ENCODE data around the gene APLP1.
"Not testable (repeated sequence)": the region's sequence is repeated elsewhere in the genome, so short reads cannot be mapped to it uniquely, and the experiment has no call there.

The APLP1 gene

GRCh38 chr19:35904311-35905068 is 36.1 kb downstream of the APLP1 start:
- no peak for DNase-seq (ENCODE audit: low read depth)

DNA sequence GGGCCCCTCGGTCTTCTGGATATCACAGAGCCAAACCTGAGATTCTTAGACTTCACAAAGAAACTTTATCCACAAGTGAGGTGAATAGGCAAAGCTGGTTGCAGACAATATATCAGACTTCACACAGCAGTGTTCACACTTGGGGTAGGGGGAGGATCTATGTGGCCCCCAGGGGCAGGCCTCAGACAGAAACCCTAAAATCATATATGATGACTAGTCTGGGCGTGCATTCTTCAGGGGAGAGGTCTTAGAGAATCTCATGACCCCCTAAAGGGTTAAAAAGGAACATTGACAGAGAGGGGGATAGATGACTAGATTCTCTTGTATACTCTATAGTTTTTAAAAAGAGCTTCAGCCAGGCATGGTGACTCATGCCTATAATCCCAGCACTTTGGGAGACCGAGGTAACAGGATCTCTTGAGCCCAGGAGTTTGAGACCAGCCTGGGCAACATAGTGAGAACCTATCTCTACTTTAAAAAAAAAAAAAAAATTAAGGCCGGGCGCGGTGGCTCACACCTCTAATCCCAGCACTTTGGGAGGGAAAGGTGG is 36.9 kb downstream of the APLP1 start:
- no peak for DNase-seq (ENCODE audit: low read depth)

- DNase-seq (ENCODE audit: low read depth): no peak
These were observed 39.0 kb downstream of the APLP1 start for GRCh38 chr19:35907377-35907745.

- DNase-seq (ENCODE audit: low read depth): no peak
These were observed 39.7 kb downstream of the APLP1 start, which contains the start of gene TYROBP for GRCh38 chr19:35908010-35908441. Gene TYROBP (minus strand): TSS chr19:35908295. CDS start chr19:35908228, 67 bp downstream.

GRCh38 chr19:35908973-35909683 is 40.8 kb downstream of the APLP1 start:
- no peak for DNase-seq (ENCODE audit: low read depth)

DNA sequence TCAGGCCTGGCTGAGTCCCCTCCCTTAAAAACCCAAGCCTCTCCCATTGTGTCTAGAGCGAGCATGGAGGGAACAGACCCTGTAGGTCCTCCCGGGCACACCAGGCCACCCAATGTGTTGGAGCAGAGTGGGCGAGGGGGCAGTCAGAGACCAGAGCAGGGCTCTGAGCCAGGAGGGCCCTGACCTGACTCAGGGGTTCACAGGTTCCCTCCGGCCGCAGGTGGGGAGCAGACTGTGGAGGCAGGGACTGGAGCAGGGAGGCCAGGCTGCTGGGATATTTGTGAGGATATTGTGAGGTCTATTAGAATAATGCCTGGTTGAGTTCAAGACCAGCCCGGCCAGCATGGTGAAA is 41.3 kb downstream of the APLP1 start:
- no peak for DNase-seq (ENCODE audit: low read depth)

DNA sequence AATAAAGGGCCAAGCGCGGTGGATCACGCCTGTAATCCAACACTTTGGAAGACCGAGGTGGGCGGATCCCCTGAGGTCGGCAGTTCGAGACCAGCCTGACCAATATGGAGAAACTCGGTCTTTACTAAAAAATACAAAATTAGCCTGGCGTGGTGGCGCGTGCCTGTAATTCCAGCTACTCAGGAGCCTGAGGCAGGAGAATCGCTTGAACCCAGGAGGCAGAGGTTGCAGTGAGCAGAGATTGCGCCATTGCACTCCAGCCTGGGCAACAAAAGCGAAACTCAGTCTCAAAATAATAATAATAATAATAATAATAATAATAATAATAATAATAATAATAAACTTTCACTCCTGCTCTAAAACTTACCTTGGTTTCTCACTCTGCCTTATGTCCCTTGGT is 42.0 kb downstream of the APLP1 start:
- DNase-seq (ENCODE audit: low read depth): not testable (repeated sequence)

DNA sequence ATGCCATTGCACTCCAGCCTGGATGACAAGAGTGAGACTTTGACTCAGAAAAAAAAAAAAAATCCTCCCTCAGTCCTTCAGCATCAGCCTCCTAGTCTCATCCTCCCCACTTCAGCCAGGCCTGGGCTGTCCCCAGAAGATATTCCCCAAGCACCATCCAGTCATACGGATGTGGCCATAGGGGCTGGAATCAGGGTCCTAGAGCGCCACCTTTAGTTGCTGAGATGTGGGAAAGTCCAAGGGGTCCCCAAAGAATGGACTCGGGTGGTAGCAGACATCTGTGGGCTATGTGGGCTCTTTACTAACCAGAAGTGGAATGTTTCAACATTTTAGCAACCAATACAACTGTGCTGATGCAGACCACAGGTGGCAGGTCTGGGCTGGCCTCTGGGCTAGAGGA is 42.8 kb downstream of the APLP1 start:
- no peak for DNase-seq (ENCODE audit: low read depth)

GRCh38 chr19:35911790-35912189 is 43.4 kb downstream of the APLP1 start:
- DNase-seq (ENCODE audit: low read depth): no peak

DNA sequence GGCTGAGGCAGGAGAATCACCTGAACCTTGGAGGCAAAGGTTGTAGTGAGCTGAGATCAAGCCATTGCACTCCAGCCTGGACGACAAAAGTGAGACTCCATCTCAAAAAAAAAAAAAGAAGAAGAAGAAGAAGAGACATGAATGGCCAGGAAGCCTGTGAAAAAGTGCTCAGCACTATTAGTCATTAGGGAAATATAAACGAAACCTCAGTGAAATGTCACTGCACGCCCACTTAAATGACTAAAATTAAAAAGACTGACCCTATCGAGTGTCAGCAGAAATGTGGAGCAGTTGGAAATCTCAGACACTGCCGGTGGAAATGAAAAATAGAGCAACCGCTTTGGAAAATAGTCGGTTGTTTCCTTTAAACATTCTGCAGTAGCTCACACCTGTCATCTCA is 45.2 kb downstream of the APLP1 start:
- DNase-seq (ENCODE audit: low read depth): no peak

GRCh38 chr19:35915443-35915842 is 47.1 kb downstream of the APLP1 start:
- DNase-seq (ENCODE audit: low read depth): no peak

GRCh38 chr19:35919306-35919705 is 50.9 kb downstream of the APLP1 start:
- DNase-seq (ENCODE audit: low read depth): no peak

DNA sequence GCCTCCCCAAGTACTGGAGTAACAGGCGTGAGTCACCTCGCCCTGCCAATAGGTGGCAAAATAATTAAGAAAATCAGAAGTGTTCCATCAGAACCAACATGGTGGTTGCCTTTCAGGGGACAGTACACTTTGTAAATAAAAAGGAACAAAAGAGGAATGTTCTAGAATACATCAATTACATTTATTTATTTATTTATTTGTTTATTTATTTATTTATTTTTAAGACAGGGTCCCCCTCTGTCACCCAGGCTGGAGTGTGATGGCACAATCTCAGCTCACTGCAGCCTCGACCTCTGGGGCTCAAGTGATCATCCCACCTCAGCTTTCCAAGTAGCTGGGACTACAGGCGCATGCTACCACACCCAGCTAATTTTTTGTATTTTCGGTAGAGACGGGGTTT is 52.6 kb downstream of the APLP1 start:
- DNase-seq (ENCODE audit: low read depth): no peak

DNA sequence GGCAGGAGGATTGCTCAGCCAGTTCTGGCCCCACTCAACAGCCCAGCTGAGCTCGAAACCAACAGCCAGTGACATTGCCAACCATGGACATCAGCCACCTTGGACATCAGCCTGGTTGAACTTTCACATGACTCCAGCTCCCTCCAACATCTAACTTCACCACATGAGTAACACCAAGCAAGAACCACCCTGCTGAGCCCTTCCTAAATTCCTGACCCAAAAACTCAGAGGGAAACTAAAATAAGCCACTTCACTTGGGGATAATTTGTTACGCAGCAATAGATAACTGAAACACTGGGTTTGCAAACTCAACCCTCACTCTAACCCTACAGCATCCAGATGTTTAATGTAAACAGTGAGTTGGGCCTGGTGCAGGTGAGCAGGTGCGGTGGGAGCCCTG is 57.1 kb downstream of the APLP1 start:
- DNase-seq (ENCODE audit: low read depth): no peak

GRCh38 chr19:35928507-35928906 is 60.1 kb downstream of the APLP1 start:
- no peak for DNase-seq (ENCODE audit: low read depth)
